HL-60 (cell line): Measurements from ENCODE around the gene PCA3.

ENCODE experiments used
- CTCF ChIP-seq: IDR thresholded peaks from one replicate; pipeline ENCODE4 v1.5.1; 2011; ENCODE audit warnings: low read length, control low read depth, inconsistent platforms; ENCODE audit not compliant: insufficient read depth
- GABPA ChIP-seq: IDR thresholded peaks from 2 replicates; pipeline ENCODE4 v1.6.1; 2012; ENCODE audit warnings: low read depth
- POLR2AphosphoS5 ChIP-seq: IDR thresholded peaks from 2 replicates; pipeline ENCODE4 v1.6.1; 2012; ENCODE audit warnings: low read depth
- REST ChIP-seq: IDR thresholded peaks from 2 replicates; pipeline ENCODE4 v1.6.1; 2012; ENCODE audit warnings: low read depth; ENCODE audit not compliant: insufficient replicate concordance
- SPI1 ChIP-seq: IDR thresholded peaks from 2 replicates; pipeline ENCODE4 v1.6.1; 2012; ENCODE audit warnings: low read depth, mild to moderate bottlenecking, borderline replicate concordance

DNA sequence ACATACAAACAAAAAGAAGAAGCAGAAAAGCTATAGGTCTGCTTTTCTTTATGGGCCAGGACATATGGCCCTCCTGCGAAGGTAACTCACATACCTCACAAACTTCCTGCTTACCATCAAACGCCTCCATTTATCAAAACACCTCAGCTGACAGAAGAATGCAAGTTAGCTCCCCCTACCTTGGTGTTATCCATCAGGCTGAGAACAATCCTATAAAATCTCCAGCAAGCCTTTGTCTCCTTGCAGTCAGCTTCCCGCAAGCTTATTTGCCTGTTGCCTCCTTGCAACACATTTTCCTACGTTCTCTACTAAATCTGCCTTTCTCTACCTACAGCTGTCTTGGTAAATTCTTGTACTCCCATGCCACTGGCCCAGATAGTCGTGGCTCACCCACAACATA, 22.7 kb upstream of the PCA3 start:
- TF ChIP-seq CTCF (no peak), GABPA (no peak), SPI1 (no peak), REST (no peak), POLR2AphosphoS5 (no peak)
